Epithelial cell of prostate (primary cell): ENCODE measurements around the gene DOK5.

Source experiments
- DNase-seq: peaks from one replicate; pipeline ENCODE4 v3.0.0-alpha.2; 2011; ENCODE audit warnings: low read depth, low spot score
- H3K27ac ChIP-seq: fragments of 450-650 bp; 2 replicates; pipeline ENCODE4 v1.5.1; 2017; ENCODE audit warnings: mild to moderate bottlenecking

The DOK5 gene

GRCh38 chr20:54506643-54507042 lies 31.2 kb downstream of the DOK5 start:
- no peak overlapping the region for H3K27ac ChIP-seq
- DNase-seq, result no peak

DNA sequence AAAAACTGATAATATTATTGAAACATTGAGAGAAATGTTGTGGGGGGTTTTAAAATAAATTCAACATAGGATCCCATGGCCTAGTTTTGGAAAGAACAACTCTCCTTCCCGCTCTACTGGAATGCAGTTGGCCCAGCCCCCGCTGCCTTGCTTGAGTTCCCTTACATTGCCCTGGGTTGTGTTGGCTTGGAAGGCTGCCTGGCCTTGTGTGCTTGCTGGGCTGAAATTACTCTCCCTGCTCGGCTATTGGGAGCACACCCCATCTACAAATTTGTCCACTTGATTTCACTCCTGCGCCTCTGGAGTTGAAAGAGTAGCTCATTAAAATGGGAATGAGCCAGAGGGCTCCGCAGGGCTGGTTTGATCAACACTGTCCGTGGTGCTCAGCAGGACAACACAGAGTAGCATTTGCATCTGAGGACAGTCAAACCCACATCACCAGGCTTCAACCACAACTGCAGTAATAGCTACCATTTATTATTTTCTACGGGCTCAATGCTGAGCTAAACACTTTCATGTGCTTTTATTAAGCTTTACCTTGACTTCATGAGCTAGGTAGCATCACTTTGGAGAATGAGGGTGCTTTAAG lies 35.2 kb downstream of the DOK5 start:
- DNase-seq, result no peak
- H3K27ac ChIP-seq, result no peak overlapping the region

- no peak overlapping the region for H3K27ac ChIP-seq
- DNase-seq, result no peak
Observed at GRCh38 chr20:54512694-54513093, 37.3 kb downstream of the DOK5 start.

DNA sequence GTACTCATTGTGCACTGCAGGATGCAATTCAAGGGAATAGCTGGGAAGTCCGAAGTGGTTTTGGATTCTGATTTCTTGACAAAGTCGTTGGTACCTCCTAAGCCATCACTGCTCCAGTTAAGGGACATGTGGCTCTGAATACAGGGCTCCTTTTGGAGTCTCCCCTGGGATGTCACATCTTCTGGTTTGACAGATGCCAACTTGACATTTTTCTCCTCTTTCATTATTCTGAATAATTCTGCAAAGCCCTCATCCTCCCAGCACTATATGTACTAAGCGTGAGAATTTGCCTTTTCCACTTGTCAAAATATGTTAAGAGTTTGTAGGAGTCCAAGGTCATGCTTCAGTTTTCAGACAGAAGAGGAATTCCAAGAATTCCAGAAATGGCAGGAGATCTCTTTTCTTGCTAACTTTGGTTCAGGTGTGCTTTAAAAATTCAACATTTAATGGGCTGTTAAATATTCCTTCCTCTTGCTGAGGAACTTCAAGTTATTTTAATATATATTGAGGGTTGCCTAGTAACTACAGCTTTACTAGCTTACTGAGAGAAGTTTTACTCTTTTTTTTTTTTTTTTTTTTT lies 38.7 kb downstream of the DOK5 start:
- DNase-seq, result no peak
- no peak overlapping the region for H3K27ac ChIP-seq

GRCh38 chr20:54515793-54516628 lies 40.6 kb downstream of the DOK5 start:
- H3K27ac ChIP-seq, result no peak overlapping the region
- DNase-seq, result no peak

GRCh38 chr20:54517241-54517975 lies 42.0 kb downstream of the DOK5 start:
- H3K27ac ChIP-seq, result no peak overlapping the region
- DNase-seq, result no peak

- DNase-seq, result no peak
- H3K27ac ChIP-seq, result no peak overlapping the region
Observed at GRCh38 chr20:54524849-54525248, 49.5 kb downstream of the DOK5 start.

DNA sequence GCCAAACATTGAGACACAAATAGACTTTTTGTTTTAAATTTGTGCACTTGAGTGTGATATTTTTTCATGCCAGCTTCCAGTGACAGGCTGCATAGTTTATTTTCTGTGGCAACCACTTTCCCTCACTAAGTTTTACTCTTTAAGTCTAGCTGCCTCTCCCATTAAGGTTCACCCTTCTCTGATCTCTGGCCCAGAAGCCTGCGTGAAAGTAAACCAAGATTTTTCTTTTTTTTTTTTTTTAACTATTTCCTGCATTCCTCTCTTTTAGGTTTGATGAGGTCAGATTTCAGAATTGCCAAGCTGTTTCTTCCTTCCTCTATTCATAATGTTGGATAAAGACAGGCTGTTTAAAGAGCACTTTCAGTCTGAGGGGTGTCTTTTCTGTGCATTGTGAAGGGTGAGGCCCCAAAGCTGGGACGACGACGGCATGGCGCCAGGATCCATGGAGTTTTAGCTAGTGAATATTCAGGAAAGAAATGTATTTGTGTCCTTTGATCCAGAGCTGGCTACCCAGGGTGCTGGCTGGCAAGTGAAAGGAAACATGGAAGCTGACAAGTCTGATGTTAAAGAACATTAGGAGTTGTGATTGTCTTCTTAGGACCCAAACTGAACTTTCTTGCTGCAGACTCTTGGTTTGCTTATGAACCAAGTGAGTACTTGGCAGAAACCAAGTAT lies 50.7 kb downstream of the DOK5 start:
- DNase-seq, result no peak
- no peak overlapping the region for H3K27ac ChIP-seq

GRCh38 chr20:54526801-54527200 lies 51.4 kb downstream of the DOK5 start:
- DNase-seq, result no peak
- no peak overlapping the region for H3K27ac ChIP-seq

DNA sequence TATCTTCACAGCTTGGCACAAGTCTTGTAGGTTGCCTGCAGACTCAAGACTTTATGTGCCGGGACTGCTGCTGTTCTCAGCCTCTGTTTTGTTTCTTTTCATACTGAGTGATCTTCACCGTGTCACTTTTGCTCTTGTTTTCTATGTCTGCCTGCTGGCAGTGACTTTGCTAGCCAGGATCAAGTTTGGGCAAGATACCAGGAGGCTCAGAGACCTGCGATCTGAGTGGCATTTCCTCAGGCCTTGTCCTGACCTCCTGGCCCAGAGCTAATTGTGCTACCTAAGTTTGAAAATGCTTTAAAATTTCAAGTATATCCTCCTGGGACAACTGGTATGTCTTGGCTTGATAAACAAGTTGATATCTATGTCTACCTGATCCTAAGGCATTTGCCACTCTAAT lies 57.2 kb downstream of the DOK5 start:
- H3K27ac ChIP-seq, result no peak overlapping the region
- DNase-seq, result no peak

GRCh38 chr20:54534101-54534500 lies 58.7 kb downstream of the DOK5 start:
- no peak for DNase-seq
- H3K27ac ChIP-seq, result no peak overlapping the region

DNA sequence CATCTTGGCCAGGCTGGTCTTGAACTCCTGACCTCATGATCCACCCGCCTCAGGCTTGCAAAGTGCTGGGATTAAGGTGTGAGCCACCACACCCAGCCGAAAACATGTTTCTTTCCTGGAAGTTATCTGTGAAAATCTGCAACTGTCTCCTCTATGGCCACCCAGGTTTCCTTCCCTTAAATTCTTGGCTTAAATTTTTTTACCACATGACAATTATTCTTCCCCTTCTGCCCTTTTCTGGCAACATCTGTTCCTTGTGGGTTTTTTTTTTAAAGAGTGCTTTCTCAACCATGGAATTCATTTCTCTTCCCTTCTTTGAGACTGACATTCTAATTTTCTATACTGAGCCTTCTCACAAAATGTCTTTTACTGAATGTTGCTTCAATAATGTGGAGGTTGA lies 59.6 kb downstream of the DOK5 start:
- no peak overlapping the region for H3K27ac ChIP-seq

GRCh38 chr20:54535746-54536145 lies 60.4 kb downstream of the DOK5 start:
- no peak overlapping the region for H3K27ac ChIP-seq
- no peak for DNase-seq

More for the DNA sequence above, 59.6 kb downstream of the DOK5 start:
- no peak for DNase-seq

DNA sequence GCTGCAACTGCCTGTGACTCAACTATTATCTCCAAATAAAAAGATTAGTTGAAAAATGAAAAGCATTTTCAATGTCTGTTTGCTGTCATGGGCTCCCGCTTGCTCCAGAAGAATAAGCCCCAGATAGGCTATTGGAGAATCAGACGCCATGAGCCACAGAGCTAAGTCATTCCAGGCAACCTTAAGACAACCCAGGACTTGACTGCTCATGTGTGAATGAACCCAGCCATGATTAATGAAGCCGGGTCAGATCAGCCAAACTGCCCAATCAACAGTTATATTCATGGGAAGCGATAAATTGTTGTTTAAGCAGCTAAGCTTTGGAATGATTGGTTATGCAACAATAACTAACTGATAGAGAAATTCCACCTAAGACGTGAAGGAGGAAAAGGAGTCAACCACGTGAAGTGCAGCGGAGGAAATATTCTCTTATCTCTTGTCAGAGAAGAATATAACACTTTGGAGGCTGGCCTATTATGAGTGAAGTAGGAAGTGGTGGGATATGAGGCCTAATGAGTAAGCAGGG lies 64.2 kb downstream of the DOK5 start:
- H3K27ac ChIP-seq, result no peak overlapping the region

GRCh38 chr20:54543369-54543768 lies 68.0 kb downstream of the DOK5 start:
- no peak for DNase-seq
- no peak overlapping the region for H3K27ac ChIP-seq

More for the DNA sequence above, 64.2 kb downstream of the DOK5 start:
- no peak for DNase-seq

DNA sequence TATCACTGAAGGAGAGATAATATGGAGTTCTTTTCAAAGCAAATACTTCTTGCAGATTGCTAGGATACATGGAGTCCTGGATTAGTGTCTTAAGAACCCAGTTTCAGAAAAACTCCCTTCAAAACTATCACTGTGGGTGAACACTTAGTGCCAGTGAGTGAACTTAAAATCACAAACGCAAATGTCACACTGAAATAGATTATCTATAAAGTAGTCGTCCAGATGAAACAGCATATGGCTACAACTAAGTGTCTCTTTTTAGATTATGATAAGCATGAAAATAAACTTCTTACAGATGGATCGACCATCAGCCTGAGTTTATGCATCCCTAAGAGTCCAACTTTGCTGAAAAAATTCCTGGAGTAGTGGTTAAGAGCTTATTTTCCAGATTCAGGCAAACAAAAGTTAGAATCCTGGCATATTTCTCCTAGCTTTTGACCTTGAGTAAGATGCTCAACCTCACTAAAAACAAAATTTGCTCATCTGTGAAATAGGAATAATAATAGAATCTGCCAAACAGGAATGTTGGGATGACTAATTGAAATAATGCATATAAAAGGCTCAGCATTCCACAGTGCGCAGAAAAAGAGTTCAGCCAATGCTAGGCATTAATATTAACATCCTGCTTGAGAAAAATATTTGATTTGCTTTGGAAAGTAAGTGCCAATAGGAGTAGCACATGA lies 70.4 kb downstream of the DOK5 start:
- DNase-seq, result no peak
- no peak overlapping the region for H3K27ac ChIP-seq

- H3K27ac ChIP-seq, result no peak overlapping the region
- no peak for DNase-seq
Observed at GRCh38 chr20:54548849-54549248, 73.5 kb downstream of the DOK5 start.

DNA sequence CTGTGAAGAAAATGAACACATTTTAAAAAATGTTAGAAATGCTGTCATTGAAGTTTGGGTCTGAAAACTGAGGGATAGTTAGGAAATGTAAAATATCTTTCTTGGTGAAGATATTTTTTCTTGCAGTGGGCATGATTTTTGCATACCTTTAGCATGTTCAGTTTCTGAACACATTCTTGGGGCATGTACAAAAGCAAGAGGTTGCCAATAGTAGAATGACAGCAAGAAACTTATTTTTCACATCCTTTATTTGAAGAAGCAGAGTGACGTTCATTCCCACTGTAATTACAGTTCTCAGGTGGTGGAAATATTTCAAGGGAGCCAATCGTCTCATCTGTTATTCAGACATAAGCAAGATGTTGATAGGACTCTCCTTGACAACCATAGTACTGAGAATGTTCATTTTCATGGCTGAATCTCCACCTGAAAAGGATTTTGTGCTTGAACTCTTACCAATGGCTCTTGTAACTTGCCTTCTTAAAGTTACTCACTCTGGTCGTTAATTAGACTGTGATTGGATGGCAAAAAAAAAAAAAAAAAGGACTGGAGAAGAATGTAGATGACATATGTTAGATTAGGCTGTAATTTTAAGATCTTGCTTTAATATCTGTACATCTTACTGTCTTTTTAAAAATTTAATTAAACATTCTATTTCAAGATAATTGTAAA lies 74.4 kb downstream of the DOK5 start:
- no peak for DNase-seq
- no peak overlapping the region for H3K27ac ChIP-seq

GRCh38 chr20:54550776-54551396 lies 75.5 kb downstream of the DOK5 start:
- no peak overlapping the region for H3K27ac ChIP-seq
- no peak for DNase-seq
